Measurements from ENCODE around the gene ZPLD1. TPM values are rescaled to one million over a fixed set of nuclear protein-coding genes. Genes with fewer than 3 reads are reported as not detected.

ZPLD1 gene
- total and polyA plus RNA-seq, 12 donors = 0.06 to 0.10 TPM; not detected in 10

DNA sequence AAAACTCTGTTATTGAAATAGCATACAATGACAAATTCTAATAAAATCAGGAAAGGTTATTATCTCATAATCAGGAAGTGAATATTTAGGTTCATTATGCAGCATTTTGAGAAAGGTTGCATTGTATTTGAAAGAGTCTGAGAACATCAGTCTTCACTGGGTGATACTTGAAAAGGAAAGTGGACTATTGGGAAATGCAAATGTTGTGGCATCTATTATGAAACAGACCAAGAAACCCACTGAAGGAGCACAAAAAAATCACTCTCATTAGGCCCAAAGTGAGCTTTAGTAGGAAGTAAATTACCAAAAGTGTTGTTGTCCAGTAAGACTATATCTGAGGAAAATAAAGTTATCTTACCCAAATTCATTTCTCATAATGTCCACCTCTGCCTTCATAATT lies 90.8 kb downstream of the ZPLD1 start:
- no peak overlapping the region for H3K4me3 ChIP-seq
- H3K4me1 ChIP-seq (replicated peaks in 1 of 2) = no peaks in the 10 kb centered on the region
- no peaks in the 10 kb centered on the region for H3K27me3 ChIP-seq
- no peaks in the 10 kb centered on the region for H3K36me3 ChIP-seq (replicated peaks in 1 of 2)
- TF ChIP-seq, protein P1, sequence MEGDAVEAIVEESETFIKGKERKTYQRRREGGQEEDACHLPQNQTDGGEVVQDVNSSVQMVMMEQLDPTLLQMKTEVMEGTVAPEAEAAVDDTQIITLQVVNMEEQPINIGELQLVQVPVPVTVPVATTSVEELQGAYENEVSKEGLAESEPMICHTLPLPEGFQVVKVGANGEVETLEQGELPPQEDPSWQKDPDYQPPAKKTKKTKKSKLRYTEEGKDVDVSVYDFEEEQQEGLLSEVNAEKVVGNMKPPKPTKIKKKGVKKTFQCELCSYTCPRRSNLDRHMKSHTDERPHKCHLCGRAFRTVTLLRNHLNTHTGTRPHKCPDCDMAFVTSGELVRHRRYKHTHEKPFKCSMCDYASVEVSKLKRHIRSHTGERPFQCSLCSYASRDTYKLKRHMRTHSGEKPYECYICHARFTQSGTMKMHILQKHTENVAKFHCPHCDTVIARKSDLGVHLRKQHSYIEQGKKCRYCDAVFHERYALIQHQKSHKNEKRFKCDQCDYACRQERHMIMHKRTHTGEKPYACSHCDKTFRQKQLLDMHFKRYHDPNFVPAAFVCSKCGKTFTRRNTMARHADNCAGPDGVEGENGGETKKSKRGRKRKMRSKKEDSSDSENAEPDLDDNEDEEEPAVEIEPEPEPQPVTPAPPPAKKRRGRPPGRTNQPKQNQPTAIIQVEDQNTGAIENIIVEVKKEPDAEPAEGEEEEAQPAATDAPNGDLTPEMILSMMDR (IDR thresholded peaks at IDR 0.05) = no peak
- no peak for TF ChIP-seq POLR2A (IDR thresholded peaks at IDR 0.05)
- intact Hi-C loops (cut with DNase I) = no loop called here
- H3K27ac ChIP-seq = no peak overlapping the region
- no peaks in the 10 kb centered on the region for H3K9me3 ChIP-seq (replicated peaks in 1 of 3)
- DNase-seq = no peak

DNA sequence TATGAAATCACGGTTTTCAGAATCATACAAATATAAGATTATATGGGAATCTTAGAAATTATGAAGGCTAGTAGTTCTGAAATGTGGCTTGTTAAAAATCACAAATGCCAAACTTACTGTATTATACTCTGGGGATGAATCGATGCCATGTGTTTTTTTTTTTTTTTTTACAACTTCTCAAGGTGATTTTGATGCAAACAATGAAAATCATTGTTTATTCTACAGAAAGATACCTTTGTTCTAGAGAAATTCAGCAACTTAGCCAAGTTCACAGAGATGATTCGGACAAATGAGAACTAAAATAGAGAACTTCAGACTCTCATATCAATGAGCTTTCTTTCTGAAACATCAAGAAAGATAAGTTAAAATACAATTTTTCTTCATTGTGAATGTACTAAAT lies 92.0 kb downstream of the ZPLD1 start:
- Histone ChIP-seq H3K4me3 (no peak overlapping the region), H3K4me1 (replicated peaks in 1 of 2) (no peaks in the 10 kb centered on the region), H3K27me3 (no peaks in the 10 kb centered on the region), H3K36me3 (replicated peaks in 1 of 2) (no peaks in the 10 kb centered on the region), H3K9me3 (replicated peaks in 1 of 3) (no peaks in the 10 kb centered on the region), H3K27ac (no peak overlapping the region)
- intact Hi-C loops (cut with DNase I) = no loop called here
- DNase-seq = no peak
- TF ChIP-seq POLR2A (IDR thresholded peaks at IDR 0.05) = no peak
- TF ChIP-seq, protein P1 (IDR thresholded peaks at IDR 0.05) = no peak
- WGBS, 4 donors = 62 to 83% (median 72%) methylated on average over 3 of the region's 3 CpGs

DNA sequence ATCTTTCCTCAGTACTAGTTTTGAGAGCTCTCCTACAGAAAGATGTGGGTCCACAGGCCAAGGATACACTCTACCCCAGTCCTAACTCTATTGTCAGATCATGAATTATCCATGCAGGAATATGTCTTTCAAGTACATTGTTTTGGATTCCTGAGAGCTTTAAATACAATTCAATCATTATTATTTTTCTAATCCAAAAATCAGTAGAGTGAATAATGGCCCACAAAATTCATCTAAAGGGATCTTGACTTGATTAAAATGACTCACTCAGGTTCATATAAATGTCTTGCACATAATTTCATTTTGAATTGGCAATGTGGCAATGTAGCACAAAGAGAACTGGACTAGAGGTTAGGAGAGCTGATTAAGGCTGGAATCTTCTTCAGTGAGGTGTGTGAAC lies 93.9 kb downstream of the ZPLD1 start:
- TF ChIP-seq, protein P1 (IDR thresholded peaks at IDR 0.05) = no peak
- no peak for TF ChIP-seq POLR2A (IDR thresholded peaks at IDR 0.05)
- Histone ChIP-seq H3K9me3 (replicated peaks in 1 of 3) (no peaks in the 10 kb centered on the region), H3K4me3 (no peak overlapping the region), H3K36me3 (replicated peaks in 1 of 2) (no peaks in the 10 kb centered on the region), H3K27ac (no peak overlapping the region), H3K4me1 (replicated peaks in 1 of 2) (no peaks in the 10 kb centered on the region), H3K27me3 (no peaks in the 10 kb centered on the region)
- DNase-seq = no peak
- intact Hi-C loops (cut with DNase I) = no loop called here

Data from adrenal gland (tissue), 12 donors.